NCI-H748 (cell line): ENCODE measurements around the gene RFC5.
"Not testable (repeated sequence)": the region's sequence is repeated elsewhere in the genome, so short reads cannot be mapped to it uniquely, and the experiment has no call there.

Experiments
- DNase-seq: peaks from one replicate; lab custom pipeline; 2025; ENCODE audit not compliant: unreplicated experiment; lab: John Stamatoyannopoulos, UW

RFC5 gene

GRCh38 chr12:118015306-118015705 is 1.2 kb upstream of the RFC5 start:
- DNase-seq: no peak

- peak; percentile 31 for DNase-seq
These were observed 559 bp upstream of the RFC5 start for GRCh38 chr12:118015944-118016343.

- DNase-seq: no peak
These were observed 1.4 kb downstream of the RFC5 start for GRCh38 chr12:118017926-118018325.

- DNase-seq: no peak
These were observed 3.5 kb downstream of the RFC5 start for GRCh38 chr12:118020036-118020435.

DNA sequence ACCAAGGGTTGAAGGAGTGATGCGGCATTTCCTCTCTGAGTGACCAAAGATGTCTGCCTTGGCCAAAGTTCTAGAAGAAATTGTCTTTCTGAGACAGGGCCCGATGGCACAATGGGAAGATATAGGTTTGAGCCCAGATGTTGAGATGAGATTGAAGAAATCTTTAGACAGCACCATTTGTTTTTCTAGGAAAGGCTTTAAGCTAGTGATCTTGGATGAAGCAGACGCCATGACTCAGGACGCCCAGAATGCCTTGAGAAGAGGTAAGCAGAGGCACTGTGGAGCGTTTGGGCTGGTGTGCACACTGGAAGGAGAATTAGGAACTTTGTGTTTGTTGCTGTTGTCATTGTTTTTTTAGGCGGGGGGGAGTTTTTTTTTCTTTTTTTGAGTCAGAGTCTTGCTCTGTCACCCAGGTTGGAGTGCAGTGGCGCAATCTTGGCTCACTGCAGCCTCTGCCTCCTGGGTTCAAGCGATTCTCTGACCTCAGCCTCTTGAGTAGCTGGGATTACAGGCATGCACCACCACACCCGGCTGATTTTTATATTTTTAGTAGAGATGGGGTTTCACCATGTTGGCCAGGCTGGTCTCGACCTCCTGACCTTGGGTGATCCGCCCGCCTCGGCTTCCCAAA is 5.7 kb downstream of the RFC5 start:
- not testable (repeated sequence) for DNase-seq

GRCh38 chr12:118022728-118023109 is 6.2 kb downstream of the RFC5 start:
- DNase-seq: no peak

DNA sequence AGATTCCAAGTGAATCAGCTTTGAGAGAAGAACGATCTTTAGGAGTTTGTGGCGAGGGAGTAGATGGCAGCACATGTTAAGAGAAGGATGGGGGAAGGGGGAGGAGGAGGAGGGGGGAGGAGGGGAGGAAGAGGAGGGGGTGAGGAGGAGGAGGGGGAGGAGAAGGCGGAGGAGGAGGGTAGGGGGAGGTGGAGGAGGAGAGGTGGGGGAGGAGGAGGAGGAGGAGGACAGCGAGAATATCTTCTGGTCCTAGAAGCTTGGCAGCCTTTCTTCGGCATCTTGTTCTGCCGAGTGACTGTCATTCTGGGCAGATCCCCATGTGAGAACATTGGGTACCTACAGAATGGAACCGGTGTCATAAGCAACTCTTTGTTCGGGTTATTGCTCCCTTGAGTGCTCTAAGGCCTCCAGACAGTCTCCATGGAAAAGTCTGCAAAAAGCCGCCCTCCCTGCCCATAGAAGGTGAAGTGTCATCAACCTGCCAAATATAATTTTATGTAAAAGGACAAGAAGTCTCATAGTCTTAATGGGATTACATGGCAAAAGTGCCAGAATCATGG is 6.9 kb downstream of the RFC5 start:
- DNase-seq: no peak

DNA sequence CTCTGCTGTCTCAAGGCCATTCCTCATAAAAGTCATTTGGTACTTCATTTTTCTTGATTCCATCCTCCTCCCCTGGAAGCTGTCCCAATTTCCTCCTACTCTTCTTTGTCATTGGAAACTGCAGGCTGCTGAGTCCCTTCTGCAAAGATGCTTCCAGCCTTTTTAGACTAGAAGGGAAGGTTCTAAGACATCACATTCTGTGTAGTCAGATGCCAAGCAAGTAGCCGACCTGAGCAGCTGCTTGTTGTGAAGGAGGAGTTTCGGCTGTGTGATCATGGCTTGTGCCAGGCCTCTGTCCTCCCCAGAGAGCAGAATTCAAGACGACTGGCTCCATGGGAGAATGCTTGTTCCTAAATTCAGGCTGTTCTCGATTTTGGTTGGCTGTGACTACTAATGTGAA is 8.7 kb downstream of the RFC5 start:
- no peak for DNase-seq

- DNase-seq: no peak
These were observed 12.7 kb downstream of the RFC5 start for GRCh38 chr12:118029166-118029565.

DNA sequence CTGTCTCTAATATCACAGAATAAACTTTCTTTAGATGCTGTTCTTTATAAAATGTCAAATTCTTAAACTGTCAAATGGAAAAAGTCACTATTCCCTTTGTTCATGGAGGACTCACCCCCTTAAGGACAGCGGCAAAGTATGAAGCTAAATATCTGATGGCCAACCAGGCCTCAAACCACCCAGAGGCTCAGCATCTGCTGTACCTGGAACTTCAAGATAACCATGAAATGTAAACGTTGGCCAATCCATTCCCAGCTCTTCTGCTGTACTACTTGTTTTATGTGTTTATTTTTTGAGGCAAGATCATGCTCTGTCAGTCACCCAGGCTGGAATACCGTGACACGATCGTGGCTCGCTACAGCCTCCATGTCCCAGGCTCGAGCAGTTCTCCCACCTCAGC is 15.7 kb downstream of the RFC5 start:
- no peak for DNase-seq

DNA sequence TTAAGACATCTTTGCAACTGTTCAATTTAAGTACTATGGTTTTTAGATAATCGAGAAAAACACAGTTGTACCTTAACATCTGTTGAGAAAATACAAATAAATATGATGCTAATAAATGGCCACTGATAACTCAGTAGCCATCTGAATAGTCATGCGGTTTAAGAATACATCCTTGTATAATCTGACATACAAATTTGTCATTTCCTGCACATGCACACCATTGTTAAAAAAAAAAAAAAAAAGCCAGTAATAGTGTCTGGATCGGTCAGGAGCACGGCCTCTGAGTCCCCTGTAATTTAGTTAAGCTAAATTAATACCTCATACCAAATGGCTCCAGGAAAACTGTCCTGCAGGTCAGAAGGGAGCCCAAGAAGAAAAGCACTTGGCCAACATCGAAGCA is 16.8 kb downstream of the RFC5 start:
- no peak for DNase-seq

DNA sequence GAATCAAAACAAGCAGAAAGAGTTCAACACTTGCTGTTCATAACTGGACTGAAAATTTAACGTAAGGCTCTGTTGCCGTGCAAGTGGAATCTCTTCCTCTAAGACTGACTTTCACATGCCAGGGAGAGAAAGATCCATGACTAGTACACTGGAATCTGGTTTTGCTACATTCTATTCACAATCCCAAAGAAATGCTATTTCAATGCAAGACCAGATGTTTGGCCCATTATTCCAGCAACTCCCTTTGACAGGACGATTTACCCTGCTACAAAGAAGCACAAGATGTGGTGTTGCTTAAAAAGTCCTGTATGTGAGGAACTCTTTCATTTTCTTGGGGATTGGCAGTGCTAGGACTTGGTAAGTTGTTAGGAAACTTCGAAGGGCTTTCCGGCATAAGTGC is 17.4 kb downstream of the RFC5 start:
- no peak for DNase-seq

- peak; percentile 33 for DNase-seq
These were observed 18.1 kb downstream of the RFC5 start for GRCh38 chr12:118034429-118035189.

GRCh38 chr12:118035190-118036041 is 18.9 kb downstream of the RFC5 start:
- peak; percentile 17 for DNase-seq

DNA sequence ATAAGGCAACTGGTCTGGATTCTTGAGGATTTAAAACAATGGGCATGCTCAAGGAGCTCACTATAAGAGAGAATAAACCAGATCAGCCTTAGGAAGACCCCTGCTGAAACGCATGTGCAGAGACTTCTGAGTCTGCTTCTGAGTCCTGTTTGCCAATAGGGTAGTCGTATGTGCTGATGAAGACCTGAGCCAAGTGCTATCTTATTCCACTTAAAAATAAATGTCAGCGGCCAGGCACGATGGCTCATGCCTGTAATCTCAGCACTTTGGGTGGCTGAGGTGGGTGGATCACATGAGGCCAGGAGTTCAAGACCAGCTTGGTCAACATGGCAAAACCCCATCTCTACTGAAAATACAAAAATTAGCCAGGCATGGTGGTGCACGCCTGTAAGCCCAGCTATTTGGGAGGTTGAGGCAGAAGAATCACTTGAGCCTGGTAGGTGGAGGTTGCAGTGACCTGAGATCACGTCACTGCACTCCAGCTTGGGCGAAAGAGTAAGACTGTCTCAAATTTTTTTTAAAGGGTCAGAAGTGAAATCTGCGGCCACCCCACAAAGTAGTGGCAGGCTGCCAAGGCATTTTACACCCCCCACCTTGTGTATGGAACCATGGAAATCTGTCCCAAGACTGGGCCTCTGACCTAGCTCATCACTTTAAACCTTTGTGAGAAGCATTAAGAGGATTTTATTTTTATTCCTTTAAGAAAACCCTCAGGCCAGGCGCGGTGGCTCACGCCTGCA is 20.3 kb downstream of the RFC5 start:
- DNase-seq: no peak

DNA sequence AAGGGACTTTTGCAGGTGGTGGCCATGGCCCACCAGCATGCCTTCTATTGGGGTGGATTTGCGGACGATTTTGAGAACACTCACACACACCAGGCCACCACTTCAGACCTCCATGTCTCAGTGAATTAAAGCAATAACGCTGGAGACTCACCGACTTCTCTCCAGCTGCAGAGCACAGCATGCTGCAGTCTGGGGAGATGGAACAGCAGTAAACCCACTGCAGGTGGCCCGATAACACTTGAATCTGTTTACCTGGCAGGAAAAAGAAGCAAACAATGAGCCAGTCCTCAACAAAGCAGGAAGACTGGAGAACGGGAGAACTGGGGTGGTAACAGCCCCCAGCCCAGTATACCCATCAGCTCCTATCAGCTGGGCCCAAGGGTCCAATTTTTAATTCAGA is 21.6 kb downstream of the RFC5 start:
- DNase-seq: peak; percentile 3

DNA sequence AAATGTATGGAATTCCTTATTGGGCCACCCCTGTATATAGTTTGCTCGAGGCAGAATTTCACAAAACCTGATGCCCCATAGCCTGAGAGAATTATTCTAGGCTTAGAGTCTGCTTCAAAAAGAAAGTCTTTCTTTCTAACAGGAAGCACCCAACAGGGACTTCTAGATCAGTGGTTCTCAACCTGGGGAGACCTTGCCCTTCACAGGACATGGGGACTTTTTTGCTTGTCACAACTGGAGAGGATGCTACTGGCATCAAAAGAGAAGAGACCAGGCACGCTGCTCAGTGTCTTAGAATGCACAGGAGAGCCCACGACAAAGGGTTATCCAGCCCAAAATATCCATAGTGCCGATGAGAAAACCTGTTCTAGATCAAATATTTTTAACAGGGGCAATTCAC is 25.6 kb downstream of the RFC5 start:
- DNase-seq: no peak

- no peak for DNase-seq
These were observed 27.6 kb downstream of the RFC5 start for GRCh38 chr12:118044075-118044474.

DNA sequence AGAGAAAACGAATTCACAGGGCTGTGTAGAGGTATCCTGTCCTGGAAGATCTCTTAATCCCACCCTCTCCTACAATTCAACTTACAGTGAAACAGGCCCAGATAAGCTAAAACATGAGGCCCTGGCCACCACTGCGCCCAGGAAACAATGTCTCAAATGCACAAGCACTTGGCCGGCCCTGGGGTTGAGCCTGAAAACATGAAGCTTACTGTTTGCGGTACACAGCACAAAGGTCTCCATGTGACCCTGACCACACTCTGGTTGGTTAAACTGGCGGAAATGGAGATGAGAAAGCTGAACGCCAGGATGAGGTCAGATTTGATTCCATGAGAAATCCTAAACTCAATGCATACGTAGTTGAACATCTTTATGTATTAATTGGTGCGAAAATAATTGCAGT is 28.1 kb downstream of the RFC5 start:
- DNase-seq: no peak

GRCh38 chr12:118046430-118046829 is 29.9 kb downstream of the RFC5 start:
- DNase-seq: no peak
